H1 (cell line): ENCODE data around the gene MTMR1. TPM values are rescaled to one million over a fixed set of nuclear protein-coding genes. Genes with fewer than 3 reads are reported as not detected.

Source experiments
- CTCF ChIA-PET: fragments of 300-600 bp; sonication (Branson Sonifier 250); formaldehyde crosslinking; loops from one replicate; lab custom pipeline; 2021; ENCODE audit not compliant: partially characterized antibody; lab: Charles Lee
- POLR2A ChIA-PET: fragments of 300-600 bp; sonication (Branson Sonifier 250); formaldehyde crosslinking; loops from one replicate; lab custom pipeline; 2021; ENCODE audit warnings: inconsistent platforms; ENCODE audit not compliant: partially characterized antibody; lab: Charles Lee
- DNase-seq, 2 experiments: peaks; one replicate each; pipeline versions ENCODE4 v3.0.0 to v3.0.0-alpha.2; 2010 to 2022; ENCODE audit warnings: low spot score in 2 of 2, low read depth in 1 of 2, mixed read lengths in 1 of 2
- FAIRE-seq: peaks from 2 replicates; lab custom pipeline; 2011; peaks lifted over from hg19 to GRCh38; lab: Jason Lieb, UNC
- H2AFZ ChIP-seq: 2 replicates; pipeline ENCODE4 v1.8.1; 2012; ENCODE audit warnings: low read length, inconsistent platforms
- H2AK5ac ChIP-seq: 2 replicates; pipeline ENCODE4 v1.6.1; 2013; ENCODE audit warnings: low read depth, low read length
- H2BK120ac ChIP-seq: replicated peaks from 2 replicates; pipeline ENCODE3; 2013; ENCODE audit warnings: low read depth, low read length, inconsistent platforms
- H2BK12ac ChIP-seq: 2 replicates; pipeline ENCODE4 v1.6.1; 2013; ENCODE audit warnings: low read depth, low read length
- H2BK15ac ChIP-seq: 2 replicates; pipeline ENCODE4 v1.6.1; 2013; ENCODE audit warnings: low read length
- H2BK20ac ChIP-seq: 2 replicates; pipeline ENCODE4 v1.6.1; 2013; ENCODE audit warnings: low read length
- H2BK5ac ChIP-seq: 2 replicates; pipeline ENCODE4 v1.6.1; 2013; ENCODE audit warnings: low read depth, low read length
- H3K14ac ChIP-seq: 2 replicates; pipeline ENCODE4 v1.6.1; 2013; ENCODE audit warnings: inconsistent platforms; ENCODE audit not compliant: insufficient read length
- H3K18ac ChIP-seq: 2 replicates; pipeline ENCODE4 v1.6.1; 2013; ENCODE audit warnings: low read length; ENCODE audit errors: extremely low read depth
- H3K23ac ChIP-seq: 2 replicates; pipeline ENCODE4 v1.6.1; 2013; ENCODE audit warnings: inconsistent platforms; ENCODE audit not compliant: insufficient read length
- H3K23me2 ChIP-seq: 2 replicates; pipeline ENCODE4 v1.6.1; 2013; ENCODE audit warnings: low read depth, low read length
- H3K27ac ChIP-seq: 2 replicates; pipeline ENCODE4 v1.6.1; 2011; ENCODE audit warnings: low read depth, low read length, inconsistent platforms
- H3K27me3 ChIP-seq, 4 experiments: replicated peaks in 1 of 4; 1 replicate in 1 of 4; 2 replicates in 3 of 4; pipeline versions ENCODE4 v1.6.1 to v1.8.1; 2011 to 2013; ENCODE audit warnings: low read length in 3 of 4, mild to moderate bottlenecking in 3 of 4, inconsistent platforms in 2 of 4, mixed read lengths in 2 of 4, moderate library complexity in 1 of 4; ENCODE audit not compliant: control insufficient read depth in 3 of 4, insufficient read depth in 3 of 4; ENCODE audit errors: extremely low read depth in 1 of 4
- H3K36me3 ChIP-seq, 4 experiments: 2 replicates each; pipeline versions ENCODE4 v1.6.1 to v1.8.1; 2011 to 2013; ENCODE audit warnings: mild to moderate bottlenecking in 4 of 4, low read length in 3 of 4, moderate library complexity in 2 of 4, control low read depth in 1 of 4, inconsistent platforms in 1 of 4; ENCODE audit not compliant: insufficient read depth in 4 of 4, control insufficient read depth in 2 of 4
- H3K4ac ChIP-seq: replicated peaks from 2 replicates; pipeline ENCODE3; 2013; ENCODE audit warnings: low read length, low read depth, mixed read lengths, inconsistent platforms; ENCODE audit not compliant: insufficient read length
- H3K4me1 ChIP-seq, 4 experiments: replicated peaks in 1 of 4; 1 replicate in 1 of 4; 2 replicates in 3 of 4; pipeline versions ENCODE4 v1.6.1 to v1.8.1; 2011 to 2013; ENCODE audit warnings: low read length in 3 of 4, inconsistent platforms in 2 of 4, mixed read lengths in 1 of 4; ENCODE audit not compliant: insufficient read depth in 4 of 4, control insufficient read depth in 3 of 4
- H3K4me2 ChIP-seq, 2 experiments: 2 replicates each; pipeline versions ENCODE4 v1.6.1 to v1.8.1; 2011 to 2013; ENCODE audit warnings: low read depth in 2 of 2, low read length in 2 of 2, control low read depth in 1 of 2, inconsistent platforms in 1 of 2, mild to moderate bottlenecking in 1 of 2; ENCODE audit not compliant: insufficient read depth in 1 of 2
- H3K4me3 ChIP-seq, 4 experiments: fragments of 200-600, 300-600 bp in 1 of 4; sonication (generic), shearing (Covaris generic), sonication (Bioruptor Twin) in 1 of 4; 2 replicates each; pipeline versions ENCODE4 v1.5.1 to v1.8.1; 2011 to 2016; ENCODE audit warnings: low read length in 4 of 4, low read depth in 3 of 4, control low read depth in 2 of 4, inconsistent platforms in 2 of 4, mild to moderate bottlenecking in 2 of 4, mixed read lengths in 1 of 4, moderate library complexity in 1 of 4; ENCODE audit not compliant: insufficient read depth in 2 of 4; ENCODE audit errors: extremely low read depth in 1 of 4
- H3K56ac ChIP-seq: replicated peaks from 2 replicates; pipeline ENCODE3; 2013; ENCODE audit warnings: low read depth, mild to moderate bottlenecking, mixed read lengths, low read length, inconsistent platforms; ENCODE audit not compliant: insufficient read length
- H3K79me1 ChIP-seq: 2 replicates; pipeline ENCODE4 v1.6.1; 2013; ENCODE audit warnings: low read depth, low read length, control low read depth
- H3K79me2 ChIP-seq, 2 experiments: 2 replicates each; pipeline versions ENCODE4 v1.6.1 to v1.8.1; 2012 to 2013; ENCODE audit warnings: low read length in 2 of 2, mild to moderate bottlenecking in 2 of 2, inconsistent platforms in 1 of 2; ENCODE audit not compliant: insufficient read depth in 2 of 2, control insufficient read depth in 1 of 2
- H3K9ac ChIP-seq, 4 experiments: replicated peaks in 1 of 4; 1 replicate in 1 of 4; 2 replicates in 3 of 4; pipeline versions ENCODE4 v1.6.1 to v1.8.1; 2011 to 2013; ENCODE audit warnings: low read depth in 3 of 4, low read length in 3 of 4, control low read depth in 2 of 4, mild to moderate bottlenecking in 2 of 4, moderate library complexity in 2 of 4, inconsistent platforms in 1 of 4; ENCODE audit errors: extremely low read depth in 1 of 4
- H3K9me3 ChIP-seq, 2 experiments: 2 replicates each; pipeline versions ENCODE4 v1.6.1 to v1.8.1; 2012 to 2013; ENCODE audit warnings: mild to moderate bottlenecking in 2 of 2, moderate library complexity in 2 of 2, control low read depth in 1 of 2, inconsistent platforms in 1 of 2, low read depth in 1 of 2, low read length in 1 of 2, mixed read lengths in 1 of 2; ENCODE audit not compliant: insufficient read depth in 2 of 2
- H4K20me1 ChIP-seq, 2 experiments: replicated peaks in 1 of 2; 2 replicates each; pipeline versions ENCODE3 to v1.8.1; 2011 to 2013; ENCODE audit warnings: inconsistent platforms in 2 of 2, low read length in 2 of 2, mild to moderate bottlenecking in 1 of 2; ENCODE audit not compliant: insufficient read depth in 2 of 2, control insufficient read depth in 1 of 2
- H4K5ac ChIP-seq: 2 replicates; pipeline ENCODE4 v1.6.1; 2013; ENCODE audit warnings: low read length, low read depth, mixed read lengths, inconsistent platforms; ENCODE audit not compliant: insufficient read length
- H4K8ac ChIP-seq: 2 replicates; pipeline ENCODE4 v1.8.0; 2013; ENCODE audit warnings: mild to moderate bottlenecking, moderate library complexity, low read length, inconsistent platforms; ENCODE audit not compliant: insufficient read depth; ENCODE audit errors: extremely low read depth
- H4K91ac ChIP-seq: replicated peaks from 2 replicates; pipeline ENCODE3; 2013; ENCODE audit warnings: low read length, mixed read lengths, inconsistent platforms; ENCODE audit not compliant: insufficient read length
- BCL11A ChIP-seq, 2 experiments: IDR thresholded peaks; one replicate each; pipeline ENCODE4 v1.6.1; 2011; ENCODE audit warnings: low read depth in 2 of 2, low read length in 2 of 2, mild to moderate bottlenecking in 2 of 2
- CTBP2 ChIP-seq: IDR thresholded peaks from 2 replicates; pipeline ENCODE4 v1.7.0; 2011; ENCODE audit warnings: borderline replicate concordance, mild to moderate bottlenecking, moderate library complexity, mixed read lengths, low read length; ENCODE audit not compliant: insufficient read depth, insufficient read length
- KDM1A ChIP-seq: fragments of 200-600, 300-600 bp; sonication (generic); IDR thresholded peaks from 2 replicates; pipeline ENCODE4 v1.7.1; 2016; ENCODE audit warnings: mild to moderate bottlenecking, low read length, borderline replicate concordance
- MAFK ChIP-seq: IDR thresholded peaks from 2 replicates; pipeline ENCODE4 v1.6.1; 2012; ENCODE audit warnings: low read depth, mild to moderate bottlenecking, improper control_type of control experiment, low read length
- POLR2A ChIP-seq, 2 experiments: IDR thresholded peaks; 1 replicate in 1 of 2; 2 replicates in 1 of 2; pipeline ENCODE4 v1.6.1; 2011; ENCODE audit warnings: low read depth in 2 of 2, low read length in 2 of 2, mild to moderate bottlenecking in 2 of 2; ENCODE audit errors: control extremely low read depth in 1 of 2
- POLR2AphosphoS5 ChIP-seq: IDR thresholded peaks from 2 replicates; pipeline ENCODE4 v1.6.1; 2011; ENCODE audit warnings: low read depth, low read length
- SAP30 ChIP-seq: fragments of 300-600 bp; sonication (generic); IDR thresholded peaks from 2 replicates; pipeline ENCODE4 v1.7.1; 2012; ENCODE audit warnings: low read length, moderate library complexity, mild to moderate bottlenecking, inconsistent platforms; ENCODE audit not compliant: insufficient read depth, insufficient replicate concordance
- SP1 ChIP-seq: IDR thresholded peaks from 2 replicates; pipeline ENCODE4 v1.6.1; 2011; ENCODE audit warnings: low read depth, low read length
- SP2 ChIP-seq: IDR thresholded peaks from 2 replicates; pipeline ENCODE4 v1.6.1; 2012; ENCODE audit warnings: mild to moderate bottlenecking, low read length, inconsistent platforms
- TEAD4 ChIP-seq: IDR thresholded peaks from 2 replicates; pipeline ENCODE4 v1.6.1; 2012; ENCODE audit warnings: low read depth, low read length, inconsistent platforms, mixed read lengths
- WGBS, 2 experiments: shearing (Covaris generic) in 1 of 2; methylation state at CpG; one replicate each; pipeline versions ENCODE4 v1.1.6 to v1.1.7; 2013 to 2015; ENCODE audit warnings: low lambda C conversion rate in 2 of 2, mixed read lengths in 2 of 2, inconsistent platforms in 1 of 2, low coverage in 1 of 2, missing lambda C conversion rate in 1 of 2; ENCODE audit not compliant: insufficient replicate concordance in 2 of 2, insufficient coverage in 1 of 2, insufficient read length in 1 of 2; ENCODE audit errors: extremely low coverage in 1 of 2, missing lambda C conversion rate in 1 of 2; 5-methylcytosine and 5-hydroxymethylcytosine counted together
- polyA plus RNA-seq, 7 experiments: library from polyadenylated mRNA; depleted of rRNA in 3 of 7; stranded (reverse) in 5 of 7; unstranded in 2 of 7; fragments of >200 nt in 5 of 7; fragments of 200-250 nt in 2 of 7; gene quantifications; 1 replicate in 5 of 7; 2 replicates in 1 of 7; 4 replicates in 1 of 7; pipeline versions ENCODE4 v1.2.1 to v1.2.3, GENCODE V29; 2011 to 2013; ENCODE audit warnings: missing spikeins in 2 of 7, mixed read lengths in 2 of 7
- total RNA-seq: library from RNA; stranded (reverse); fragmentation: NEBNext Ultra II Directional; extraction: Animal tissue kit (Norgen Biotek cat#: 25700); gene quantifications from 2 replicates; pipeline ENCODE4 v1.2.1, GENCODE V29; 2021
- TF ChIP-seq, protein P1 (sequence below), 3 experiments: IDR thresholded peaks; 1 replicate in 2 of 3; 2 replicates in 1 of 3; pipeline versions ENCODE4 v1.5.1 to v1.6.1; 2011; ENCODE audit warnings: low read length in 3 of 3, mild to moderate bottlenecking in 3 of 3, inconsistent platforms in 2 of 3, low read depth in 1 of 3, moderate library complexity in 1 of 3; ENCODE audit not compliant: insufficient read depth in 1 of 3; ENCODE audit errors: control extremely low read depth in 1 of 3

The MTMR1 gene
- total and polyA plus RNA-seq, 2 of the 8 experiments (the other 6 are each of a cell fraction or from before 2014, with no cell fraction given) = 15.1 to 23.8 TPM

DNA sequence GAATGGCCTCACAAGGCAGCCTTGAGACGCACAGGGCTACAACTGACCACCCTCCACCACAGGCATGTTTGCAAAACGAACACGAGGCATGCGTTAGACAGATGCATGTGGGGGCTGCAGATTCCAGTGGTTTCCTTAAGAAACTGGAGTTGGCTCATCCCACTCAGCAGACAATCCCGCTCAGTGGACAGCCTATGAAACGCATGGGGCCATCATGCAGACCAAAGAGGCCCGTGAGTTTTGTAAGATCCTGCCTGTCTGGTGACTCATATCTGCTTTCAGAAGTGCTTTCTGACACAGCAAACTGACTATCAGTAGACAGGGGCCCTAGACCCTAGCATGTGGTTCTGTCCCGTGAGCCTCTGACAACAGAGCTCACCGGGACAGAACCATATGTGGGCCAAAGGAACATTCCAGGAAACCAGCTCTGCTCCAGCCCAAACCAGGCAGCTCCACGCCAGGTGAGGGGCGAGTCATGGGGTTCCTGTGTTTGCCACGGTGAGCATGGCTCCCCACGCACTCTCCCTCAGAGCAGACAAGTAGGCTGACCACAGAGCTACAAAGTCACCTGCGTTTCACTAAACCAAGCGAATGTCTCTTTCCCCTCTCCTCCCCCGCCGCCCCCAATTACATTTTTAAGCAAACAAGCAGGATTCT is 74.4 kb downstream of the MTMR1 start:
- WGBS, 2 experiments = 94% methylated on average over 11 of the region's 17 CpGs; no CpG with 5 or more reads in 1 of the 2 experiments
- no peak overlapping the region for H4K91ac ChIP-seq
- no peak overlapping the region for H2BK5ac ChIP-seq
- no peak overlapping the region for H3K14ac ChIP-seq
- no peak overlapping the region for H2AK5ac ChIP-seq
- H3K4me3 ChIP-seq = no peak overlapping the region
- no peak overlapping the region for H4K5ac ChIP-seq
- H3K36me3 ChIP-seq = peaks cover 0 to 9% (median 0%) of the 10 kb centered on the region in 4 experiments; a peak in 1 of 8 replicates
- no peaks in the 10 kb centered on the region for H4K20me1 ChIP-seq
- POLR2A ChIA-PET = interaction anchor here (1.3 to 1.9 kb wide), 2 partner anchors 222 to 223 kb away, joined by 3 to 6 read pairs; no protein-coding TSS in a partner anchor
- H2BK15ac ChIP-seq = no peak overlapping the region
- no peak overlapping the region for H2BK120ac ChIP-seq
- H3K27ac ChIP-seq = no peak overlapping the region
- H3K18ac ChIP-seq = no peak overlapping the region
- no peak overlapping the region for H2AFZ ChIP-seq
- CTCF ChIA-PET = interaction anchor here (0.8 to 1.3 kb wide), 4 partner anchors 8 to 315 kb away, joined by 3 to 6 read pairs (median 4); no protein-coding TSS in a partner anchor
- H4K8ac ChIP-seq = no peak overlapping the region
- peaks cover 0 to 10% (median 3%) of the 10 kb centered on the region in 4 experiments; a peak in 5 of 7 replicates for H3K4me1 ChIP-seq
- no peak overlapping the region for H2BK20ac ChIP-seq
- H3K4me2 ChIP-seq = no peak overlapping the region
- FAIRE-seq = no peak
- no peaks in the 10 kb centered on the region for H3K27me3 ChIP-seq
- no peaks in the 10 kb centered on the region for H3K79me1 ChIP-seq
- no peak overlapping the region for H3K23ac ChIP-seq
- no peaks in the 10 kb centered on the region for H3K23me2 ChIP-seq
- H3K4ac ChIP-seq = no peak overlapping the region
- no peaks in the 10 kb centered on the region for H3K79me2 ChIP-seq
- H2BK12ac ChIP-seq = no peak overlapping the region
- no peak overlapping the region for H3K56ac ChIP-seq
- no peak for DNase-seq
- H3K9ac ChIP-seq = no peak overlapping the region
- H3K9me3 ChIP-seq = no peaks in the 10 kb centered on the region
- TF ChIP-seq SP2 = no peak
- no peak for TF ChIP-seq SP1
- no peak for TF ChIP-seq CTBP2
- TF ChIP-seq, protein P1, sequence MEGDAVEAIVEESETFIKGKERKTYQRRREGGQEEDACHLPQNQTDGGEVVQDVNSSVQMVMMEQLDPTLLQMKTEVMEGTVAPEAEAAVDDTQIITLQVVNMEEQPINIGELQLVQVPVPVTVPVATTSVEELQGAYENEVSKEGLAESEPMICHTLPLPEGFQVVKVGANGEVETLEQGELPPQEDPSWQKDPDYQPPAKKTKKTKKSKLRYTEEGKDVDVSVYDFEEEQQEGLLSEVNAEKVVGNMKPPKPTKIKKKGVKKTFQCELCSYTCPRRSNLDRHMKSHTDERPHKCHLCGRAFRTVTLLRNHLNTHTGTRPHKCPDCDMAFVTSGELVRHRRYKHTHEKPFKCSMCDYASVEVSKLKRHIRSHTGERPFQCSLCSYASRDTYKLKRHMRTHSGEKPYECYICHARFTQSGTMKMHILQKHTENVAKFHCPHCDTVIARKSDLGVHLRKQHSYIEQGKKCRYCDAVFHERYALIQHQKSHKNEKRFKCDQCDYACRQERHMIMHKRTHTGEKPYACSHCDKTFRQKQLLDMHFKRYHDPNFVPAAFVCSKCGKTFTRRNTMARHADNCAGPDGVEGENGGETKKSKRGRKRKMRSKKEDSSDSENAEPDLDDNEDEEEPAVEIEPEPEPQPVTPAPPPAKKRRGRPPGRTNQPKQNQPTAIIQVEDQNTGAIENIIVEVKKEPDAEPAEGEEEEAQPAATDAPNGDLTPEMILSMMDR (IDR thresholded peaks at IDR 0.05; ENCODE audit: control extremely low read depth in 1 of 3, insufficient read depth in 1 of 3, low read depth in 1 of 3, low read length in 3 of 3) = no peak
- TF ChIP-seq BCL11A (IDR thresholded peaks at IDR 0.05; ENCODE audit: low read depth in 2 of 2, low read length in 2 of 2) = no peak
- TF ChIP-seq SAP30 = no peak
- TF ChIP-seq POLR2A (IDR thresholded peaks at IDR 0.05; ENCODE audit: control extremely low read depth in 1 of 2, low read depth in 2 of 2, low read length in 2 of 2) = no peak
- TF ChIP-seq TEAD4 = no peak
- no peak for TF ChIP-seq KDM1A
- TF ChIP-seq MAFK = no peak
- TF ChIP-seq POLR2AphosphoS5 = no peak
